Neural progenitor cell (in vitro differentiated cells): ENCODE measurements around the gene XPO5. TPM values are rescaled to one million over a fixed set of nuclear protein-coding genes. Genes with fewer than 3 reads are reported as not detected.

Experiments
- DNase-seq: peaks from one replicate; pipeline ENCODE4 v3.0.0-alpha.2; 2016; ENCODE audit warnings: low spot score
- H2AFZ ChIP-seq: fragments of 200-600 bp; sonication (generic); replicated peaks from 2 replicates; pipeline ENCODE4 v1.6.1; 2016; ENCODE audit warnings: antibody characterized with exemption
- H3F3A ChIP-seq: fragments of 200-600 bp; sonication (generic); 2 replicates; pipeline ENCODE4 v1.6.1; 2016; ENCODE audit warnings: antibody characterized with exemption, low read depth
- H3K27ac ChIP-seq: fragments of 200-600 bp; sonication (generic); 2 replicates; pipeline ENCODE4 v1.5.1; 2016; ENCODE audit warnings: mild to moderate bottlenecking
- H3K27me3 ChIP-seq: fragments of 200-600 bp; sonication (generic); 2 replicates; pipeline ENCODE4 v1.6.1; 2016; ENCODE audit warnings: mild to moderate bottlenecking, moderate library complexity
- H3K36me3 ChIP-seq: fragments of 200-600 bp; sonication (generic); 2 replicates; pipeline ENCODE4 v1.5.1; 2016
- H3K4me1 ChIP-seq: fragments of 200-600 bp; sonication (generic); 2 replicates; pipeline ENCODE4 v1.6.1; 2016; ENCODE audit warnings: mixed run types
- H3K4me2 ChIP-seq: fragments of 200-600 bp; sonication (generic); 2 replicates; pipeline ENCODE4 v1.6.1; 2016
- H3K4me3 ChIP-seq: fragments of 200-600 bp; sonication (generic); 2 replicates; pipeline ENCODE4 v1.5.1; 2016
- H3K79me2 ChIP-seq: fragments of 200-600 bp; sonication (generic); 2 replicates; pipeline ENCODE4 v1.6.1; 2016; ENCODE audit warnings: low read depth
- H3K9ac ChIP-seq: fragments of 200-600 bp; sonication (generic); 2 replicates; pipeline ENCODE4 v1.6.1; 2016
- H3K9me3 ChIP-seq: fragments of 200-600 bp; sonication (generic); 2 replicates; pipeline ENCODE4 v1.5.1; 2016; ENCODE audit warnings: low read depth
- H4K20me1 ChIP-seq: fragments of 200-600 bp; sonication (generic); 2 replicates; pipeline ENCODE4 v1.6.1; 2016; ENCODE audit warnings: low read depth
- H3K27ac Mint-ChIP-seq: 3 replicates; pipeline ENCODE4 v1.8.0; 2021; ENCODE audit warnings: mixed read lengths
- H3K27me3 Mint-ChIP-seq: 2 replicates; pipeline ENCODE4 v1.8.0; 2022; ENCODE audit warnings: low read depth, mild to moderate bottlenecking, inconsistent platforms, moderate library complexity, mixed read lengths; ENCODE audit not compliant: insufficient read depth
- H3K36me3 Mint-ChIP-seq: 3 replicates; pipeline ENCODE4 v1.8.0; 2021; ENCODE audit warnings: mixed read lengths
- H3K4me1 Mint-ChIP-seq: 3 replicates; pipeline ENCODE4 v1.8.0; 2021; ENCODE audit warnings: mixed read lengths
- H3K4me3 Mint-ChIP-seq: 3 replicates; pipeline ENCODE4 v1.8.0; 2021; ENCODE audit warnings: mild to moderate bottlenecking, moderate library complexity, mixed read lengths
- H3K9me3 Mint-ChIP-seq: 3 replicates; pipeline ENCODE4 v1.8.0; 2020; ENCODE audit warnings: mixed read lengths
- CTCF ChIP-seq: fragments of 200-600 bp; sonication (generic); IDR thresholded peaks from 2 replicates; pipeline ENCODE4 v1.5.1; 2017; ENCODE audit warnings: antibody characterized with exemption, mild to moderate bottlenecking
- EZH2 ChIP-seq: fragments of 200-600 bp; sonication (generic); IDR thresholded peaks from 2 replicates; pipeline ENCODE4 v1.6.1; 2017; ENCODE audit warnings: antibody characterized with exemption, mild to moderate bottlenecking, moderate library complexity
- EZH2phosphoT487 ChIP-seq: fragments of 200-600 bp; sonication (generic); IDR thresholded peaks from 2 replicates; pipeline ENCODE4 v1.6.1; 2017; ENCODE audit warnings: antibody characterized with exemption
- total RNA-seq: library from RNA; depleted of rRNA; stranded (reverse); fragments of >200 nt; gene quantifications from 2 replicates; pipeline ENCODE4 v1.2.3, GENCODE V29; 2015; ENCODE audit warnings: low replicate concordance

The XPO5 gene
- total RNA-seq, 1 donor from 2014 or later, result 65.0 TPM

- H3K4me2 ChIP-seq, result no peak overlapping the region
- H4K20me1 ChIP-seq, result peaks cover 33% of the 10 kb centered on the region
- peaks cover 6% of the 10 kb centered on the region for H3K27me3 Mint-ChIP-seq
- H3K4me1 Mint-ChIP-seq, result peaks cover 6% of the 10 kb centered on the region
- H3K4me3 ChIP-seq, result no peak overlapping the region
- peaks cover 6% of the 10 kb centered on the region for H3K4me1 ChIP-seq
- H3F3A ChIP-seq, result no peaks in the 10 kb centered on the region
- no peaks in the 10 kb centered on the region for H3K9me3 ChIP-seq
- H3K36me3 Mint-ChIP-seq, result peaks cover 10% of the 10 kb centered on the region
- peak; percentile 62 for DNase-seq
- no peaks in the 10 kb centered on the region for H3K36me3 ChIP-seq
- no peak overlapping the region for H3K4me3 Mint-ChIP-seq
- H3K9ac ChIP-seq, result no peak overlapping the region
- H2AFZ ChIP-seq, result no peak overlapping the region
- H3K27me3 ChIP-seq, result no peaks in the 10 kb centered on the region
- no peak overlapping the region for H3K27ac ChIP-seq
- no peak overlapping the region for H3K27ac Mint-ChIP-seq
- TF ChIP-seq EZH2phosphoT487, result no peak
- peak; percentile 61 for TF ChIP-seq CTCF
- no peak for TF ChIP-seq EZH2
- no peaks in the 10 kb centered on the region for H3K9me3 Mint-ChIP-seq
- peaks cover 5% of the 10 kb centered on the region for H3K79me2 ChIP-seq
Observed at GRCh38 chr6:43496370-43497128, 79.3 kb downstream of the XPO5 start.

GRCh38 chr6:43495409-43495941, 80.4 kb downstream of the XPO5 start:
- Mint-ChIP-seq H3K27me3 (peaks cover 6% of the 10 kb centered on the region), H3K36me3 (peaks cover 5% of the 10 kb centered on the region), H3K4me3 (no peak overlapping the region), H3K27ac (peak overlapping the region; percentile 21), H3K4me1 (peaks cover 6% of the 10 kb centered on the region), H3K9me3 (no peaks in the 10 kb centered on the region)
- no peak overlapping the region for H2AFZ ChIP-seq
- H3K4me1 ChIP-seq, result peaks cover 6% of the 10 kb centered on the region
- no peak overlapping the region for H3K4me2 ChIP-seq
- peaks cover 5% of the 10 kb centered on the region for H3K79me2 ChIP-seq
- no peak overlapping the region for H3K9ac ChIP-seq
- H3K27ac ChIP-seq, result no peak overlapping the region
- no peak for DNase-seq
- H3F3A ChIP-seq, result no peaks in the 10 kb centered on the region
- H3K27me3 ChIP-seq, result no peaks in the 10 kb centered on the region
- no peaks in the 10 kb centered on the region for H3K36me3 ChIP-seq
- peaks cover 33% of the 10 kb centered on the region for H4K20me1 ChIP-seq
- peak; percentile 21 for TF ChIP-seq CTCF
- no peak for TF ChIP-seq EZH2
- TF ChIP-seq EZH2phosphoT487, result no peak
- H3K4me3 ChIP-seq, result no peak overlapping the region
- no peaks in the 10 kb centered on the region for H3K9me3 ChIP-seq

GRCh38 chr6:43494766-43495165, 81.1 kb downstream of the XPO5 start:
- Histone ChIP-seq H3F3A (no peaks in the 10 kb centered on the region), H3K4me3 (no peak overlapping the region), H3K27ac (no peak overlapping the region), H4K20me1 (peaks cover 33% of the 10 kb centered on the region), H3K9ac (no peak overlapping the region), H3K4me2 (no peak overlapping the region), H3K27me3 (no peaks in the 10 kb centered on the region), H3K4me1 (peaks cover 6% of the 10 kb centered on the region), H3K36me3 (no peaks in the 10 kb centered on the region), H2AFZ (no peak overlapping the region), H3K9me3 (no peaks in the 10 kb centered on the region), H3K79me2 (peaks cover 5% of the 10 kb centered on the region)
- H3K27ac Mint-ChIP-seq, result no peak overlapping the region
- no peak overlapping the region for H3K4me3 Mint-ChIP-seq
- H3K27me3 Mint-ChIP-seq, result peaks cover 6% of the 10 kb centered on the region
- peaks cover 10% of the 10 kb centered on the region for H3K36me3 Mint-ChIP-seq
- TF ChIP-seq EZH2phosphoT487, result no peak
- no peak for TF ChIP-seq EZH2
- TF ChIP-seq CTCF, result no peak
- H3K9me3 Mint-ChIP-seq, result no peaks in the 10 kb centered on the region
- H3K4me1 Mint-ChIP-seq, result peaks cover 6% of the 10 kb centered on the region
- no peak for DNase-seq
